Activated naive CD8-positive, alpha-beta T cell treated with anti-CD3 and anti-CD28 coated beads, Interleukin-2, amount 10 ng/mL, durations not matched to agents 7 days and 5 days (primary cell): ENCODE measurements around the gene FALEC. TPM values are rescaled to one million over a fixed set of nuclear protein-coding genes. Genes with fewer than 3 reads are reported as not detected.
"Not testable (repeated sequence)": the region's sequence is repeated elsewhere in the genome, so short reads cannot be mapped to it uniquely, and the experiment has no call there.

ENCODE experiments used
- ATAC-seq: fragments of 150-1000 bp; cut with Tn5 transposase; one replicate; pipeline ENCODE4 v1.10.0; 2021; ENCODE audit warnings: low read depth, moderate library complexity
- POLR2A ChIA-PET: fragments of 350-600 bp; sonication (Branson Sonifier 250); formaldehyde crosslinking; loops from one replicate; lab custom pipeline; 2021; ENCODE audit warnings: antibody characterized with exemption; lab: Charles Lee
- DNase-seq: peaks from one replicate; pipeline ENCODE4 v3.0.0; 2021
- H3K27ac Mint-ChIP-seq: one replicate; pipeline ENCODE4 v1.8.0; 2022; ENCODE audit warnings: mild to moderate bottlenecking, mixed read lengths
- H3K27me3 Mint-ChIP-seq: one replicate; pipeline ENCODE4 v1.8.0; 2022; ENCODE audit warnings: mild to moderate bottlenecking, moderate library complexity, mixed read lengths
- H3K36me3 Mint-ChIP-seq: one replicate; pipeline ENCODE4 v1.8.0; 2021; ENCODE audit warnings: mild to moderate bottlenecking, mixed read lengths
- H3K4me1 Mint-ChIP-seq: one replicate; pipeline ENCODE4 v1.8.0; 2021; ENCODE audit warnings: mixed read lengths
- H3K4me3 Mint-ChIP-seq: one replicate; pipeline ENCODE4 v1.8.0; 2022; ENCODE audit warnings: mild to moderate bottlenecking, moderate library complexity, mixed read lengths
- H3K9me3 Mint-ChIP-seq: one replicate; pipeline ENCODE4 v1.8.0; 2021; ENCODE audit warnings: mixed read lengths
- total RNA-seq, 2 experiments: library from RNA; stranded (reverse); gene quantifications; one replicate each; pipeline ENCODE4 v1.2.3, GENCODE V29; 2021

The FALEC gene
- total RNA-seq, 2 experiments from 2014 or later: 0.58 to 0.60 TPM

DNA sequence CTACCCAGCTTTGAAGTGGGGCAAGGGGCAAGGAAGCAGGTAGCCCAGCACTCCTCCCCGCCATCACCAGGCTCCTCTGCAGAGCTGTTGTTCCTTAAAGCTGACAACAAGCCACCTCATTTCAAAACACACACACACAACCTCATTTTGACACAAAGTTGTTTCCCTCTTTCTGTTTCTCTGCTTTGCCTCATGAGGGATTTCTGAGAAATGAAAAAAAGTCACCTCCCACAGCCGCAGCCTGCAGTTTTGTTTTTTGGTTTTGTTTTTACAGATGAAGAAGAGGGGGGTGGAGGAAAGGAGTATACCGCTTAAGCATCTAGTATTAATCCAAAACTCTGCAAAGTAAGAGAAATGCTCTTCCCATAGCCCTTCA lies 51.8 kb downstream of the FALEC start:
- peak overlapping the region; percentile 96 for H3K27ac Mint-ChIP-seq

DNA sequence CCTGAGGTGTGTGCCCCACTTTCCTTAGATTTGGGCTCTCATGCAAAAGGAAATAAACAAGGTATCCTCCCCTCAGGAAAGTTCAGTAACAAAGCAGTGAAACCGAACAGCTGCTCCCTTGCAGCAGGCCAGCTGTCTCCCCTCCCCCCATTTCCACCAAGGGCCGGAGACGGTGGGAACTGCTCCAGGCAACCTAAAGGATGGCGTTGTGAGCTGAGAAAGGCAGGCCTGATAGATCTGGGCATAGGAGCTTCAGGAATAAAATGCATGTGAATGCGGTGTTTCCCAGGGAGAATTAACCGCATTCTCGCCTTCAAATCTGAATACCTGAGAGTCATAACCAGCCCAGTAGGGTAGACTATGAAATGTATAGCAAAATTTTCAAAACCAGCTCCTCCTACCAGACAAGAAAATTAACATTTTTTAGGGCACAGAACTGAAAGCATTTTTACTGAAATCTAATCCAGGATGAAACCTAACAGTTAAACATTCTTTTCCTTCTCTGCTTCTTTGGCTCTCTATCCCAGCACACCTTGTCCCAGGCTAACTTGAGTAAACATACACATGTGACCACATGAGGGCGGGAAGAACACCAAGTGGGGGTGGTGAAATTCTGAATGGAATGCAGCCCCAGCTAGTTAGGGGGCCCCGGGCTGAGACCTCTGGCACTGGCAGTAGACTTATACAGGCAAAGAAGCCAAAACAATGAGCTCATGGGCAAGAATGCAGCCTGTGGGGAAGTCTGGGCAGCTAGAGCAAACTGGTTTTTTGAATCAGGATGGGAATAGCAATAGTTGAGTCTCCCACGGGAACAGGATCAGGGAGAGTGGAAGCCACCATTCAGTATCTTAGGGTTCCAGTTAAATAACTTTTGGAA lies 52.4 kb downstream of the FALEC start:
- H3K4me1 Mint-ChIP-seq: peaks cover 72% of the 10 kb centered on the region
- peaks cover 24% of the 10 kb centered on the region for H3K36me3 Mint-ChIP-seq
- H3K4me3 Mint-ChIP-seq: peak overlapping the region; percentile 81
- ATAC-seq (peak; percentile 10), DNase-seq (peak; percentile 72)
- no peaks in the 10 kb centered on the region for H3K27me3 Mint-ChIP-seq
- POLR2A ChIA-PET: interaction anchor here (0.8 to 13.9 kb wide), 17 partner anchors 7 to 714 kb away, joined by 3 to 1003 read pairs (median 4); partner anchors contain the start of genes CTSS, ENSA, GOLPH3L and MCL1
- no peaks in the 10 kb centered on the region for H3K9me3 Mint-ChIP-seq
- H3K27ac Mint-ChIP-seq: peak overlapping the region; percentile 96

More for the DNA sequence above, 51.8 kb downstream of the FALEC start:
- no peaks in the 10 kb centered on the region for H3K9me3 Mint-ChIP-seq
- peak; percentile 63 for DNase-seq
- H3K27me3 Mint-ChIP-seq: no peaks in the 10 kb centered on the region
- peak; percentile 49 for ATAC-seq
- peak overlapping the region; percentile 81 for H3K4me3 Mint-ChIP-seq
- POLR2A ChIA-PET: interaction anchor here (1.0 to 13.9 kb wide), 12 partner anchors 8 to 680 kb away, joined by 3 to 1003 read pairs (median 6); partner anchors contain the start of genes ENSA, MCL1 and MINDY1
- peaks cover 73% of the 10 kb centered on the region for H3K4me1 Mint-ChIP-seq
- H3K36me3 Mint-ChIP-seq: peaks cover 21% of the 10 kb centered on the region

DNA sequence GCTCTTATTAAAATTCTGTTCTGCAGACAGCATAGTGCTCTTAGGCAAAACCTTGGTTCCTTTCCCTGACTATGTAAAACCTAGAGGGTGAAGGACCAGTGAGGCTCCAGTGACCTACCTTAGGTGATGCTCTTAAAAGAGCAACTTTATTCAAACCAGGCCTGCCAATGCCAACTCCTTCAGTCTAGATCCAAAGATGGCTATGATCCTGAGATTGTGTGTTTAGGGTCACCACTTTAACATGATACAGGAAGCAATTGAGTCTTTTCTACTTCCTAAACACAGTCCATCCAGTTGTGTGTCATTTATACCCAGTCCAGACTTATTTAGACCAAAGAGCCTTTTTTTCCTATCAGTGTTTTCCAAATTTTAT lies 53.0 kb downstream of the FALEC start:
- H3K27ac Mint-ChIP-seq: peak overlapping the region; percentile 96
- ATAC-seq (peak; percentile 5), DNase-seq (no peak)
- no peaks in the 10 kb centered on the region for H3K27me3 Mint-ChIP-seq
- H3K9me3 Mint-ChIP-seq: no peaks in the 10 kb centered on the region
- POLR2A ChIA-PET: interaction anchor here (0.8 to 13.9 kb wide), 16 partner anchors 4 to 713 kb away, joined by 3 to 1003 read pairs (median 4); partner anchors contain the start of genes CTSS, ENSA, GOLPH3L and MCL1
- H3K4me1 Mint-ChIP-seq: peaks cover 72% of the 10 kb centered on the region
- peak overlapping the region; percentile 81 for H3K4me3 Mint-ChIP-seq
- peaks cover 30% of the 10 kb centered on the region for H3K36me3 Mint-ChIP-seq

DNA sequence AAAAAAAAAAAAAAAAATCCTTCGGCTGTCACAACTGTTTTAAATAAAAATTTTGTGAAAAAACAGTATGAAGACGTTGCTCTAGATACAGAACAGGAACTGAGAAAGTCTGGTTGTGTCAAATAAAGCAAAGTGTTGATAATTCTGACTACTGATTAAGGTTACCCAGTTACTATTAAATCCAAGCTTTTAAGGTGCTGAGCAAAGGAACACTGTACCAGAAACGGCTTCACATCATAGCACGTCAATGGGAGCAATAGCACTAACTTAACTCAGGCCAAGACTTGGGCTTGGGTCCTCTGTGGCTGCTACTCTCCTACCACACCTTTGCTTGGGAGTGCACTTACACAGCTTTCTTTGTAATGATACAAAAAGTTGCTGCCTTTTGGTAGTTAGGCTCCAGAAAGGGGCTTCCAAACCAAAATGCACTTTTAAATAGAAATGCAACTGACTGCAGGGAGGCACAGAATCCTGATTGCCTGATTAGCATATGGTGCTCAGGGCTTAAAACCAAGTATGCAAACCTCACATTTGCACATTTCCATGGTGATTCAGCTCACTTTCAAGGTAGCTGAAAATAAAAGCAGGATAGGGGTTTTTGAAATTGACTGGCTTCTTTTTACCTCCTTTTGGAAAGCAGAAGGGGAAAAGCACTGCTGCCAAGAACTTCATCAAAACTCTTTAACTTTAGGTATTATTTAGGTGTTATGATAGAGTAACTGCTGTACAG lies 57.5 kb downstream of the FALEC start:
- Mint-ChIP-seq H3K27me3 (no peaks in the 10 kb centered on the region), H3K4me3 (peak overlapping the region; percentile 92), H3K27ac (peak overlapping the region; percentile 84), H3K4me1 (peaks cover 60% of the 10 kb centered on the region), H3K36me3 (peaks cover 70% of the 10 kb centered on the region), H3K9me3 (no peaks in the 10 kb centered on the region)
- POLR2A ChIA-PET: interaction anchor here (0.8 to 13.3 kb wide), 4 partner anchors 8 to 484 kb away, joined by 3 to 1003 read pairs (median 24); partner anchors contain the start of gene ENSA
- ATAC-seq: no peak
- no peak for DNase-seq

DNA sequence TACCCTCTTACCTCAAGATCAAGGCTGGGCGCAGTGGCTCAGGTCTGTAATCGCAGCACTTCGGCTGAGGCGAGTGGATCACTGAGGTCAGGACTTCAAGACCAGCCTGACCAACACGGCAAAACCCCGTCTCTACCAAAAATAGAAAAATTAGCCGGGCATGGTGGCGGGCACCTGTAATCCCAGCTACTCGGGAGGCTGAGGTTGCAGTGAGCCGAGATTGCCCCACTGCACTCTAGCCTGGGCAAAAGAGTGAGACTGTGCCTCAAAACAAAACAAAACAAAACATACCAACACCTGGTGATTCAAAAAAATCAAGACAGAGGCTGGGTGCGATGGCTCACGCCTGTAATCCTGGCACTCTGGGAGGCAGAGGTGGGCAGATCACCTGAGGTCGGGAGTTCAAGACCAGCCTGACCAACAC lies 58.1 kb downstream of the FALEC start:
- ATAC-seq, H3K27me3 Mint-ChIP-seq, H3K9me3 Mint-ChIP-seq, DNase-seq: not testable (repeated sequence)
- Mint-ChIP-seq H3K4me1 (peaks cover 55% of the 10 kb centered on the region), H3K36me3 (peaks cover 76% of the 10 kb centered on the region), H3K4me3 (peak overlapping the region; percentile 92), H3K27ac (peak overlapping the region; percentile 84)
- POLR2A ChIA-PET: interaction anchor here (0.8 to 13.3 kb wide), 4 partner anchors 9 to 484 kb away, joined by 3 to 1003 read pairs (median 24); partner anchors contain the start of gene ENSA

DNA sequence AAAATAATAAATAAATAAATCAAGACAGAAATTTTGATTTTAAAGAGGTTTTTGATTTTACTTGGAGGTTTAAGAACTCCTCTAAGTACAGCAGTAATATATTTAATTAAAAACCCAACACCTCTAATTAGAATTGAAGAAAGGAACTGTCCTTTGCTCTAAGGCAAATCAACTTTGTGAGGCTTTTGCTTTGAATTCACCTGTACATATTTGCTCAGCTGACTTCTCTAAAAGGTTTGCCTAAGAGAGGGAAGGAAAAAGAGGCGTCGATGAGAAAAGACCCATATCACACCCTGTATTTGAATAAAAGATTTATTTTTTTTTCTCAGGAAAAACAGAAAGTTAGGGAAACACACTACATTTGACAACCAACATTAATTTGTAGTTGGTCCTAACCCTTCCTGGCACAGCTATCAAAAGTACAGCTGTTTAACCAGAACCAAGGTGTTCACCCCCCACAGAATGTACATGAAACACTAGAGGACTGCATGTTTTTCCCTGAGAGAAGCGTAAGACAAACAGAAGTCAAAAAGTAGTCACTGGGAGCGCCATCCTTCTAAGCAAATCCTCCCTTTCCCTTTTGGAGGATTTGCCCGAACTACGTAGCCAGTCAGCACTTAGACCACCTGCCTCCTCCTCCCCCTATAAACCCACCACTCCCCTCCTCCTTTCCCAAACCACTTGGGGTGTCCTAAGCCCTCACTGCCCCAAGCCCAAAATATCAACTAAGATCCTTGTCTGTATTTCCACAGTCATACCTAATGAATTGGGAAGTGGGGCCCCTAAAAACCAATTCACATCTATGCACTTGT lies 58.9 kb downstream of the FALEC start:
- no peaks in the 10 kb centered on the region for H3K9me3 Mint-ChIP-seq
- no peak for ATAC-seq
- peaks cover 79% of the 10 kb centered on the region for H3K36me3 Mint-ChIP-seq
- no peak for DNase-seq
- peaks cover 49% of the 10 kb centered on the region for H3K4me1 Mint-ChIP-seq
- H3K4me3 Mint-ChIP-seq: peak overlapping the region; percentile 92
- POLR2A ChIA-PET: interaction anchor here (0.8 to 13.3 kb wide), 4 partner anchors 10 to 45 kb away, joined by 3 to 1003 read pairs (median 8); no protein-coding TSS in a partner anchor
- H3K27me3 Mint-ChIP-seq: no peaks in the 10 kb centered on the region
- H3K27ac Mint-ChIP-seq: peak overlapping the region; percentile 95

DNA sequence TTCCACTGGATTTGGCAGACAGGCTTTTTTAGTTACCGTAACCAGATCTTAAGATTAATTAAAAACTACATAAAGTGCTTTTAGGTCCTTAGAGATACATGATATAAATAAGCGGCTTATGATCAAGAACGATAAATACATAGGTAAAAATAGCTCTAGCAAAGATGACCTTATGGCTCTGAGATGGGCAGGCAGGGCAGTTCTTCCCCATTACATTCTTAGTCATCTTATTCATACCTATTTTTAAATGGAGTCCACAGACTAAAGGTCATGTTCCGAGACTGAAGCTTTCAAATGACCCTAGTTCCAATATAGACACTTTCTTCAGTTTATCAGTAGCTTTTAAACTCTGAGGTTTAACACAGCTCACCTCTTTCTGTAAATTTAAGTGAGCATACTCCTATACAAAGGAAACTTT lies 59.5 kb downstream of the FALEC start:
- ATAC-seq: no peak
- Mint-ChIP-seq H3K9me3 (no peaks in the 10 kb centered on the region), H3K27me3 (no peaks in the 10 kb centered on the region), H3K36me3 (peaks cover 74% of the 10 kb centered on the region), H3K4me1 (peaks cover 44% of the 10 kb centered on the region), H3K27ac (peak overlapping the region; percentile 95), H3K4me3 (peak overlapping the region; percentile 92)
- POLR2A ChIA-PET: interaction anchor here (0.8 to 13.3 kb wide), 5 partner anchors 10 to 44 kb away, joined by 3 to 1003 read pairs (median 5); no protein-coding TSS in a partner anchor
- DNase-seq: no peak

DNA sequence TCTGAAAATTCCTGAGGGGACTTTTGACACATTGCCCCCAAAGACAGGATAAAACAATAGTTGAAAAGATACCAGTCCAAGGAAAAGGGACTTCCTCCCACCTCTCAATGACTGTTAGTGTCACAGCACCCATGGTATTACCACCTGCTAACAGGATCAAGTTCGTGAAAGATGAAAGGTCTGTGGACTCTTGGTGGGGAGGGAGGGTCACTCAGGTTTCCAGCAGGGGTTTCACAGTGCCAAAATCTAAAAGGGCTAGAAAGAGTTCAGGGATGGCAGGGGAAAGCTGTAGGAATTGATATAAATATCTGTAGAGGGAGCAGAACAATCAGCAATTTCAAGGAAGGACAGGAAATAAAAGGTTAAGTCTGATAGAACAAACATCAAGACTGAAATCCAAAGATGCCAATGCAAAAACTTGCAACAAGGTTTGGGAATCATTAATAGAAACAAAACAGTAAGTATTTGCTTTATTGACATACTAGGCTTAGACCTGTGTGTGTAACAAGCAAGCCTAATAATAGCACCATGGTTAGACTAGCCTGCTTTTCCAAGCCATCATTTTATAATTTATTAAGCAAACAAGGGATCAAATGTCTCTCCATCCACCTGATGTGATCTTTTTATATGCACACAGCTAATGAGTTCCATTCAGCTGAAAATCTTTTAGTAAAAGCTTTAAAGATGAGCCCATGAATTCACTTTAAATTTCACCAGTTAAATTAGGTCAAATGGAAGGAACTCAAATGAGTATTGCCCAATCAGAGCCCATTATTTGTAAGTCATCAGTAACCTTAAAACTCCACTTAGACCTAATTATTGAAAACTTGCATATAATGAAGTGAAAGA lies 60.2 kb downstream of the FALEC start:
- DNase-seq (no peak), ATAC-seq (no peak)
- Mint-ChIP-seq H3K4me1 (peaks cover 44% of the 10 kb centered on the region), H3K36me3 (peaks cover 71% of the 10 kb centered on the region), H3K27ac (peak overlapping the region; percentile 95), H3K9me3 (no peaks in the 10 kb centered on the region), H3K27me3 (no peaks in the 10 kb centered on the region), H3K4me3 (peak overlapping the region; percentile 92)
- POLR2A ChIA-PET: interaction anchor here (0.8 to 13.3 kb wide), 7 partner anchors 11 to 688 kb away, joined by 3 to 1003 read pairs (median 5); partner anchors contain the start of gene ENSA

DNA sequence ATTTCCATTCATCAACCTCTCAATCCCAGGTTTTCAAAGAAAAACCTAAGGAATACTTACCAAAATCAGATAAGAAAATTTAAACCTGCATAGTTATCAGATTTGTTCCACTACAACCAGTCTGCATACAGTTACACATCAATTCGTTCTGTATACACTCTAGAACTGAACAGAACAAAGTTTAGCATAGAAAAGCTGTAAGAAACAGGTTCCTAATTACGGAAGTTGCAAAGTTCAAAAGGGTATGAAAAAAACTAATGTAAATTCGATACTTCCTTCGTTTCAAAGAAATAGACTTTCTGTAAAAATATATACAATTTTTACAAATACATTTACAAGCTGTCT lies 60.8 kb downstream of the FALEC start:
- ATAC-seq (no peak), DNase-seq (no peak)
- peak overlapping the region; percentile 95 for H3K27ac Mint-ChIP-seq
- H3K27me3 Mint-ChIP-seq: no peaks in the 10 kb centered on the region
- peak overlapping the region; percentile 92 for H3K4me3 Mint-ChIP-seq
- POLR2A ChIA-PET: interaction anchor here (1.2 to 13.3 kb wide), 5 partner anchors 11 to 688 kb away, joined by 4 to 1003 read pairs (median 10); partner anchors contain the start of gene ENSA
- peaks cover 42% of the 10 kb centered on the region for H3K4me1 Mint-ChIP-seq
- no peaks in the 10 kb centered on the region for H3K9me3 Mint-ChIP-seq
- H3K36me3 Mint-ChIP-seq: peaks cover 67% of the 10 kb centered on the region

DNA sequence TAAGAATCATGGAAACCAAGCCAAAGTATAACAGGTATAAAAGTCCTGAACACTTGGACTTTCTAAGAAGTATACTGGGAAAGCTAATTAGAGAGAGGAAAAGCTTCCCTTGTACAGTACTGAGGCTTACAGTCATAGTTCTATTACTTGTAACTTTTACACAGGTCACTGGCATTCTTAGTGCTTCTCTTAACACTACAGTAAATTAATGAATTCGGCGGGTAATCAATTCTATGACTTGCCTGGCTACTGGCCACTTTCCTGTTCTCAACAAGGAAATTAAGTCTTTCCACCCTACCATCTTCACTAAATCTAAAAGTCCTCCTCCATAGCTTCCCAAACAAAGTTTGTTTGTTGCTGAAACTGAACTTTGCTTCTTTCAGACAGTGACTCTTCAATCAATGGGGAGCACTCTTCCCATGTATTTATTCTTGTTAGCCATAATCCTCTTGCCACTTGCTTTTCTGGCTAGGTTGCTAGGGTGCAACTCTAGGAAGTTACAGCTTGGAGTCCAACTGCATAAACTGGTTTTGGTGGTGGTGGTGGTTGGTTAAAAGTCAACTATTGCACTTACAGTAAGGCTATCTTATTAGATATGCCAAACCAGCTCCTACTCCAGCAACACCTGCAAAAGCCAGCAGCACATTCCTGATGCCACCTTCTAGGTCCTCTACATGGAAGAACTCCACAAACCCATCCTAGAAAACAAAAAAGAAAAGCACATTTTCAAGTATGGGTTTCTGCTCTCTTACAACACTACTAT lies 61.4 kb downstream of the FALEC start:
- peak overlapping the region; percentile 92 for H3K4me3 Mint-ChIP-seq
- H3K27ac Mint-ChIP-seq: peak overlapping the region; percentile 90
- H3K36me3 Mint-ChIP-seq: peaks cover 65% of the 10 kb centered on the region
- H3K9me3 Mint-ChIP-seq: no peaks in the 10 kb centered on the region
- POLR2A ChIA-PET: interaction anchor here (1.0 to 13.3 kb wide), 6 partner anchors 12 to 689 kb away, joined by 3 to 1003 read pairs (median 43); partner anchors contain the start of genes ENSA and TARS2
- H3K27me3 Mint-ChIP-seq: no peaks in the 10 kb centered on the region
- DNase-seq (no peak), ATAC-seq (no peak)
- H3K4me1 Mint-ChIP-seq: peaks cover 41% of the 10 kb centered on the region
